OCI-M2 (cell line): Measurements from ENCODE around the gene KIF16B.
"Not testable (repeated sequence)": the region's sequence is repeated elsewhere in the genome, so short reads cannot be mapped to it uniquely, and the experiment has no call there.

Experiments used
- DNase-seq: peaks from one replicate; lab custom pipeline; 2025; ENCODE audit not compliant: unreplicated experiment; lab: John Stamatoyannopoulos, UW

Gene KIF16B

DNA sequence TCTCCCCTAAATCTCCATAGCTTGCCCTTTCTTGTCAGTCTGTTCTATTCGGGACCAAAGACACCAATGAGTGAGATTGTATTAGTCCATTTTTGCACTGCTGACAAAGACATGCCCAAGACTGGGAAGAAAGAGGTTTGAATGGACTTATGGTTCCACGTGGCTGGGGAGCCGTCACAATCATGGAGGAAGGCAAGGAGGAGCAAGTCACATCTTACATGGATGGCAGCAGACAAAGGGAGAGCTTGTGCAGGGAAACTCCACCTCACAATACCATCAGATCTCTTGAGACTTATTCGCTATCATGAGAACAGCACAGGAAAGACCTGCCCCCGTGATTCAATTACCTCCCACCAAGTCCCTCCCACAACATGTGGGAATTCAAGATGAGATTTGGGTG is 133.7 kb downstream of the KIF16B start:
- DNase-seq = not testable (repeated sequence)

DNA sequence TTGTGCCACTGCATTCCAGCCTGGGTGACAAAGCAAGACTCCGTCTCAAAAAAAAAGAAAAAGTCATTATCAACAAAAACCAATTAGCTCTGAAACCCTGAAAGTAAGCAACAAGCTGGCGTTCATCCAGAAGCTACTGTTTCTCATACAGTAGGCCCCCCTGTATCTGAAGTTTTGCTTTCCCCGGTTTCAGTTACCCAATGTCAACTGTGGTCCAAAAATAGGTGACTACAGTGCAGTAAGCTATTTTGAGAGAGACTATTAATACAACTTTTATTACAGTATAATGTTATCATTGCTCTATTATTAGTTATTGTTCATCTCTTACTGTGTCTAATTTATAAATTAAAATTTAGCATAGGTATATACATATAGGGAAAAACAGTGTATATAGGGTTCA is 135.1 kb downstream of the KIF16B start:
- no peak for DNase-seq

DNA sequence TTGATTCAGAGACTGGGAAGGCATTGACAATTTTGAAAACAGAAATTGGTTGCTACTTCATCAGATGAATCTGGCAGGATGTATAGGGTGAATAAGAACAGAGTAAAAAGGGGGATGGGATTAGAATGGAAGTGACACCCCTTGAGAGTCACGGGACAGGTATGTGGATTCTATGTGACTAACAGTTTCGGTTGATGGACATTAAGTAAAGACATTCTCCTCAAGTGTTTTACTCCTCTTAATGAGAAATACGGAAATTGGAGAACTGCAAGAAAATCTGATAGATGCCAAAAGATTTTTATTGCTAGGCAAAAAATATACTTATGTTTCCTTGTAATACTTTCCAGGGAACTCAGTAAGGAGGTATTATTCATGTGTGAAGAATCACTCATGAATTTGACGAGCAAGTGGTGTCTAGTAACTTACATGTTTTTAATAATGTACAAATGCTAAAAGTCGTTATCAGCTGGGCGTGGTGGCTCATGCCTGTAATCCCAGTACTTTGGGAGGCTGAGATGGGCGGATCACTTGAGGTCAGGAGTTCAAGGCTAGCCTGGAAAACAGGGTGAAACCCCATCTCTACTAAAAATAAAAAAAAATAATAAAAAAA is 135.8 kb downstream of the KIF16B start:
- DNase-seq = no peak

DNA sequence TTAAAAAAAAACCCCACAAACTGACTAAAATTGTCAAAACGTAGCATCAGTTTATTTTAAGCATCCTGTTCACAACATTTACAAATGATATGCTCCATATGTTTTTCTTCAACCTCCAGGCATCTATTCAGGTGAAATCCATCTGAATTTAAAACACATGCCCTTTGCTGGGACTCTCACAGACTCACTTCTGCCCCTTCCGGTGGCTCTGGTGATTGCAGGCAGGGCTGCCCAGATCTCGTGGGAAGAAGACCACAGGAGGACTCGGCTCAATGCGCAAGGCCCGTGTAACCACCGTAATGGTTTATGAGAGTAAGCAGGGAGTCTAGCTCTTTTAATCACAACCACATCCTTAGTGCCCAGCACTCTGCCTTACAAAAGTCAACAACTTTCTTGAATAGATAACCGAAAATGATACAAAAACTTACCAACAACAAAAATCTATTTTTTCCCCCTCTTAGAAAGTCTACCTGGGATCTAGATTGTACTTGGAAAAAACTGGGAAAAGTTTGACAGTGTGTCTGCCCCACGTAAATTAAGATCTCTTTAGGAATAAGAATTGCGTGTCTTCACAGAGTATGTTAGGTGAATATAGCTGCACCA is 139.1 kb downstream of the KIF16B start:
- no peak for DNase-seq

DNA sequence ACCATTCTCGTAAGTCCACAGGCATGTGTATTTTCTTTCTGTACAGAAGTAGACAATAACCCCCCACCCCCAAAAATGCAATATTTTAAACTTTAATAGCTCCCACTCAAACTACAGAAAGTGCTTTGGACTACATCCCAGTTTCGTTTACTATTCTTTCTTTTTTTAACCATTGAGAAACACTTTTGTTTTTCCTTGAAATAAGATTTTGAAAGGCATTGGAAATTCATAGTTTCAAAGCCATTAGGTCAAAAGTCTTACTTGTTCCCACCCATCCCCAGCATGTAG is 140.0 kb downstream of the KIF16B start:
- no peak for DNase-seq

DNA sequence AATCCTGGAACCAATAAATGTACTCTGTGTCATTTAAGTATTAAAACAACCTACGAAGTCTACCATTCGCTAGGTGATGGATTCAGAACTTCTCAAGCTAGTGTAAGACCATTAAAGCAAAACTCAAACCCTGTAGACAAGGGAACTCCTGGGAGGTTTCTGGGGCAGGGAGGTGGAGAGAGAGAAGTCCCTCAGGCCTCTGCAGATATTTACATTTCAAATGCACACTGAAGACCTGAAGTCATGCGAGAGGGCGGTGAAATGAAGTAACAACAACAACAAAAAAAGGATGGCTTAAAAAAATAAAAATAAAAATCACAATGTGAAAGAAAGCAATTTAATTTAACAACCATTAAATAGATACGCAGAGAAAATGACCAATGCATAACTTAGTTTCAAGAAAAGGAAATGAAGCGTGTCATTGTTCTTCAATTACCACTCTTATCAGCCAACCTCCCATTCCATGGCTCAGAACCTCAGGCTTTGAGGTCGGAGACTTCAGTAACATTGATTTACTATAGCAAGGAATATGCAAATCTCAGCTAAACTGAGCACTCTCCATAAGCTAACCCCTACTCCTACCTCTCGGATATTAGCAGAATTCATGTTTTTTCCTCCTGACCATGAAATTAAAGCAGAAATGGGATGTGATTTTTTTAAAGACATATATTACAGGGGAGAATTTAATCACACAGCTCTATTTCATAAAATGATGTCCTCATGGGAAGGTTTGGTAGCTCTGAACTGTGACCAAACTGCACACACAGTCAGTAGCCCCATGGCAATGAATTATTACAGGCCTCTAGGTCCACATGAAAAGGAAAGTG is 140.6 kb downstream of the KIF16B start:
- DNase-seq = no peak

DNA sequence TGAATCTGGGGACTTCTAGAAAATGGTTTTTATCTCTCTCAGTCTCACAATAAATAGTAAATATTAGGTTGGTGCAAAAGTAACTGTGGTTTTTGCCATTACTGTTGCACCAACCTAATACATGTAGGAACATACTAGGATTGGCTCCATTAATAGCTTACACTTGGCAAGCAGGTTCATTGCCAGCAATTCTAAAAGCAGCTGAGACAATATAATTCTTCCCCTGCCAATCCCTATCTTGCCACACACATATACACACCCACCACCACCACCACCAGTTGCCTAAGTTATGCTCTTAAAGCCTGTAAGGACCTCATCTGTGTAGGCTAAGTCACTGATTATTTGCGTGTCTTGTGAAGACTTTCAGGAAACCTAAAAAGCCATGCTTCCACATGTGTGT is 145.1 kb downstream of the KIF16B start:
- DNase-seq = no peak

DNA sequence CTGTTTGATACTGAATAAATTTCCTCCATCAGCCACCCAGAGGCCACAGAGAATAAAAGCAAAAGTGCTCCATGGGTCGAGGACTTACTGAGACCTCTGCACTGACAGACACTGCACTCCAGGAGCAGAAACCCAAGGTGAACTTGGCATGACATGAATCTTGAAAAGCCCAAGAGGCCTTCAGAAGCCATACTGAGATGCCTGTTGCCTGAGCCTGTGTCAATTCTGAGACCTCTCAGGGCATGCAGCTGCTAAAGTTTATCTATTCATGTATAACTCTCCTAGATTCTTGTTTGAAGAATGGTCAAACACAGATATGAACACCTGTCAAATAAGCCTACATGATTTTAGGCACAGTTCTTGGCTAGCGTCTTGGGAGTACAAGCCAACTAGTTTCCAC is 145.7 kb downstream of the KIF16B start:
- DNase-seq = no peak

DNA sequence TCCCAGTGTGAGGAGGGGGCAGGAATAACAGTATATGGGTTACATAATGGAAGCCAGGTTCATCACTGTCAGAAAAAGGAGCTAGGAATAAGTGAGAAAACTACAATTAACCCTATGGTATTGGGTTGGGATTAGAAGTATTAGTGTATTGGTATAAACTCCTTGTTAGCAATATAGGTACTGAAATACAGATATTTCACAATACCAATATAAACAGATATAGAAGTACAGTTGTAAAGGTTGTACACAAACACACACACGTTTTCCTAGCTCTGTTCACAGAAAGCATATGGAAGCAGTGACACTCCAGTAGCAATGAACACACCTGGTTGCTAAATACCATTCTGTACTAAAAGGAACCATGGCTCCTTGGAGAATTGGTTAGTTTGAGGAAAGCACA is 148.5 kb downstream of the KIF16B start:
- no peak for DNase-seq

DNA sequence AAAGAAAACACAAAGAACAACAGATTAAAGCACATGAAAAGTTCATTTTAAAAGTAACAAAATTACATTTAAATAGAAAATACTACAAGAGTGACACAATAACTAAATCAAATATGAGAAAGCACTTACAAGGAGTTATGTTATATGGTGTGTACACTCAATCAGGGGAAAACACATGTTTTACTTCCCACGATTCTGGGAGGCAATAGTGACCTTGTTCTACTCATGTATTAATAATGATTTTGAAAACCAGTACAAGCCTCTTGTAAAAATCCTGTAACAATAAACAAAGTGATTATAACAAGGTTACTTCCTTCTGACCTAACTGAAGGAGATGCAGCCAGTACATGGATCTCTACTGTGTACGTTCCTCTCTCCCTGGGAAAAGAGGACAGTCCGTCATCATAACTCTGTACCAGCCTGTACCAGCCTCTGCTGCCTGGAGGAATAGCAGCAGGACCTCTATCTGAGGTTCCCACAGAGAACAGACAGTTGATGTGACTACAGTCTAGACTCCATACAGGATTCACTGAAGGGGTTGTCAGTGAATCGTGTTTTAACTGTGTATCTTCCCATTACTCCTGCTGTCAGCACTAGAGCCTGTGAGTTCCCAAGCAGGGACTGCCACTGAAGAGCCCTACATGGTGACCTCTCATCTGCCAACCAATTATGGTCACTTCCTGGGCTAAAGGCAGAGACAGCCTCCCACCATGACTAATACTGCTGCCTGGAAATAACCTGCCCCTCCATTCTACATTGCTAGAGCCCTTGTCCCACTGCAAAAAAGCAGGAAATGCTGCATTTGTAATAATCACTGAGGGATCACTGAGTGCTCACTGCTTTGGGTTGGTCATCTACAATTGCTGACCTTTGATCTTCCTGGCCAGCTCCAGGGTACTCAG is 149.7 kb downstream of the KIF16B start:
- no peak for DNase-seq

DNA sequence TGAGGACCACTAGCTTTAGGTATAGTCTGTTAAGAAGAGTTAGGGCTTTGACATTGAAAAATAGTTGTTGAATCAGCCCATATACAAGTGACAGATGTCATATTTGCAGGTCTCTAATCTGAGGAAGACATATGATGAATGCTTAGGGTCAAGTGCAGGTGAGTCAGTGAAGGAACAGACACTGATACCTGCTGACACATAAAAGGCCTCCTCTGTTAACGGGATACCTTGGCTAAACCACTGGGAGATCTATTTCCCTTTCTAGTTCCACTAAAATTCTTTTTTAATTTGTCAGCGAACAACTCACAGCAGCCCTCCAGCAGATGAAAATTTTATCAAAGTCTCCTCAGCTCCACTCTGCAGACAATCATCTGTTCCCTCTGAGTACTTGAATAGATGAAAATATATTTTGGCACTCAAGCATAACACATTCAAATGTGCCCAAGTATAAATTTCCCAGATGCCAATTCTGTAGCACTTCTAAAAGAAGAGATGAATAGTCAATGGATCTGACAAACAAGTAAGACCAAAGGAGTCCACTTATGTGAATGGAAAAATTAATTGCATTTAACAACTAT is 154.0 kb downstream of the KIF16B start:
- DNase-seq = no peak

DNA sequence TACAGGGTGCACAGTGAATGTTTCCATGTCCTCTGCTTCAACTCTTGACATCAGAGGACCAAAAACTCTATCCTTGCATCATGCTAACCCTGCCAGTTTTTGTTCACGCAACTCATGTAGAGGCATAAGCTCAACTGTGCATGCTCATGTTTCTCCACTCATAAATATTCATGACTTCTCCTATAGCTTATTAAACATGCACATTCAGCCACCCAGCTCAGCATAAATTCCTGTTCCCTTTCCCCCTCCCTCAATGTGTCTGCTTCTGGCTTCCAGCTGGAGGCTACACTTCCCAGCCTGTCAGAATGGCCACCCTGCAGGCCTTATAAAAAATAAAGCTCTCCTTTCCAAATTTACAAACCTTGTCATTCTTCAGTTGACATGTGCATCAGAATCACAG is 154.6 kb downstream of the KIF16B start:
- DNase-seq = no peak

DNA sequence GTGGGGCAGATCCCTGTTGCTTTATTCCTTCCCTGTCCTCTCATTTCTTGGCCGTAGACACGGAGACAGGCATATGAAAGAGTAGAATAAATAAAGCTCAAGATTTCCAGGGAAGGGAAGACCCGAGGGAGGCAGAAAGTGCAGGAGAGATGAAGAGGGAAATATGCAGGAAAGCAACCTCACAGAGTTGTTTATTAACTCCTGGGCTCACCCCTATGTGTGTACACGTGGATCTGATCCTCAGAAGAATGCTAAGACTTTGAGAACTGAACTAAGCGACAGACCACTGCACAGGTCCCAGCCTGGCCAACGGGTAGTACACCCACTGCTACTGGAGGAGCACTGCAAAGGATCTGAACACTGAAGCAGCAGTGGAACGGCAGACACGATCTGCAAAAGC is 156.2 kb downstream of the KIF16B start:
- DNase-seq = no peak

DNA sequence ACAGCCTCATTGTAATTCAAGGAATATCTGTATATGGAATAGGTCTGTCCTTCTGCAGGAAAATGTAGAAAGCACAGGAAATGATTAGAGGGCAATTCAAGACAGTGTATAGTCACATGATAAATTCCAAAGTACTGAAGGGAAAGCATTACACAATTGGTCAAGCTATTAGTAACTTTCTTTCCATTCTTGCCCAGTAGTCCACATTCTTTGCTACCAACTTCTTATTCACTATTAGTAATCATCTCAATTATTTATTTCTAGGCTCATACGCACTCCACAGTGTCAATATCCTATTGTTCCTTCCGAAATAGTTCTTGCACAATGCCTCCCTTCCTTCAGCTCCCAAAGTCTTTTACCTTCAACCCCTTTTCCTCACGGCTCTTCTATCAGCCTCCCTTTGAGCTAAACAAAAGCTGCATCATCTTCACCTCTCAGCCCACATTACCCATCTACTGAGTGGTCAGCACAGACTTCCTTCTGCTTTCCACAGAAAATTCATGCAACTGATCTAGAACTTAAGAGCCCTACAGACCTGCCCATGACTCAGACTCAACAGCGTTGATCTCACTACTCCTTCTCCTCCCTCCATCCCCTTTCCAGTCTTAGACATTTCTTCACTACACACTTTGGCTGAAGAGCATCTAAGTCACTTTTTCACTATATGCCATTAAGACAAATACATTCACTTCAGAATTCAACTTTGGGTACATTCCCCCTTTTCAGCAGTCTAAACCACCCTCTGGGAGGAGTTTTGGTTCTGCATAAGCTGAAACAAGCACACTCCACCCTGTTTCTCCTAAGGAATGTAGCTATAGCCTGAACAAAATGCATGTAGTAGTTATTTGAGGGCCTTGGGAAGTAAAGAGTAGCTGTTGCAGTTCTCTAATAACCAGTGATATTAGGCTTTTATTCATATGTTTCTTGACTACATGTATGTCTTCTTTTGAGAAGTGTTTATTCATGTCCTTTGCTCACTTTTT is 157.9 kb downstream of the KIF16B start:
- DNase-seq = no peak

DNA sequence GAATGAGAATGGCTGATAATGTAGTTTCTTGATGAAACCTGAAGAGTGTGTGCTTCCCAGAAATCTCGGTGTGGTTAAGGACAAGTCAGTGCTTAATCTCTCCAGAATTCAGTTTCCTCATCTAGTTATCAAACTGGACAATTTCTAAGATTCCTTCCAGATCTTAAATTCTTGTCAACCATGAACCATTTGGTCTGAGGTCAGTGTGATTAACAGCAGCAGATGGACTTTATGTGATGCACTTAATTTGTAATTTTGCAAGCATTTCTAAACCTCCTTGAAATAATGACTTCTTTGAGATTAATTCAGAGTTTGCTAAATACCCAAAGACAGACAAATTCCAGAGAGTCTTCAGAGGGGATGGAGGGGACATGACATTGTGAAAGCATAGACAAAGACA is 160.3 kb downstream of the KIF16B start:
- DNase-seq = no peak

DNA sequence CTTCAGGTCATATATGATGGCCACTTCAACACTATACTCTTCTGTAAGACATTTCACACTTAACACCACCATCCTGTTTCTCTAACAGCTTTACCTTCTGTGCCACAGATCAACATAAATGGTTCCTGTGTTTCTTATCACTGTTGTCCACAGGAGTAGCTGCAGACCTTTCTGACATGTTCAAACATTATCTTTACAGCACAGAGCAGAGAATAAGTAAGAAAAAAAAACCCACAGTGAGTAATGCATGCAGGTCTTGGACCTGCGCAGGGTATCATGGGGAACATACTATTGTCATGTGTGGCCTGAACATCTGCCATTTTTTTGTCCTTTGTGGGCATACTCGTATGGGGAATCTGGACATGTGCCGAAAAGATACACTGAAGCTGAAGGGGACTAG is 161.9 kb downstream of the KIF16B start:
- DNase-seq = no peak

DNA sequence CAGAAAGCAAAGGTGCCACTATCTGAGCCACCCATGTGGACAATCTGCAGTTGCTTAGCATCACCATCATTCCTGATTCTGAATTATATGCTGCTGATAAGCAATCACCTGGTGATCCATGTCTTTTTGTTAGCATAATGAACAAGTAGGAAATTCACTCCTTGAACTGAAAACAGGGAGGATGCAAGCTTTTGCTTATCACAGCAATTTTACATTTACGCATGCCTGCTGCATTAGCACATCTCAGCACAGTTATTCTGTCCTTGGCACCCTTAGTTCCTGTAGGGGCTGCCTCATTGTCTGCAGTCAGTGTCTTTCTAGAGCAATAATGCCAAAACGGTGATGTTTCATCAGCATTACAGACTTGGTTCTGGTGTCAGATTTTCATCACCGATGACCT is 162.6 kb downstream of the KIF16B start:
- DNase-seq = no peak

DNA sequence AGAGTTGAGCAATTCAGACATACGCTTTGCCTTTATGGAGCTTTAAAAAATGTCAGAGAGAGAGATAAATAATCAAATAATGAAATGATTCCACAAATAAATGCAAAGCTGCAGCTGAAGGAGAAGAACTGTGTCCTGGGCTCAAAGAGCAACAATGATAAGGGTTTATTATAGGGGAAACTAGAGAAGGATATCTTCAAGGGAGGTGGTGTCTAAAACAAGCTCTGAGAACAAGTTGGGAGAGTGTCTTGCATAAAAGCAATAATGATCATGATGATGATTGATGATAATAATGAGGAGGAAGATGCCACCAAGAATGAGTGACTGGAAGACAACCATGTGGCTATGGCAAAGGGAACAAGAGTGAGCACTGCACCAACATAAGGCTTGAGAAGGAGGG is 164.3 kb downstream of the KIF16B start:
- no peak for DNase-seq

DNA sequence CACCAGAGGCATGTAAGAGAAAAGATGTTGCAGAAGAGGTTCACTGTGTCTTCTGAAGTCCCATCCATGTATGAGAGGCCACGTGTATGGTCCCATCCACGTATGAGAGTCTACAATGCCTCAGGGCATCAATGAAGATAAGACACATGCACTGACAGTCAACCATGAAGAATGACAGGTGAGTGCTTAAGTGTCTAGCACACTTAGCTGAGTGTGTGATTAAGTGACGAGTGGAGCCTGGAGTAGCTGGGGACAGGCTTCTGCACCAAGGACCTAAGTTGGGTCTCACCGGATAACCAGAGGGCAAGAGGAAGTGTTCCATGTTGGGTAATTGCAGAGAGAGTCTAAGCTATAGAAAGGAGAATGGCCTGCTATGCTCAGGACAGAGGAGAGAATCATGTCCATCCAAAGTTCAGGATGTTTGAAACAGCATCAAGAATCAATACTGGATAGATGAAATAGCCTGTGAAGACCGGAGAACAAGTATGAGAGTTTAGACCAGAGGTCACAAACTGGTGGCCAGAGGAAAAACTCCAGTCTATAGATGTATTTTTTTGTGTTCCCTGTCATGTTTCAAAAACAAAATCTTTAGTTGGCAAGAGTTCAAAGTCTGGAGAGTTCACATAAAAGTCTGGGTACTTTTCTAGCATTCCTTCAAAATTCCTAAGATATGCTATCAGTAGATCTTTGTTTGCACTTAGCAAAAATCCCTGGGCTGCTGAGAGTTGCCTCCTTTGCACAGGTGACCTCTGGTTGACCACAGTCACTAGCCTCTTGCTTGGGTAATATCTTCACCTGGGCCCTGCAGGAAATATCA is 165.8 kb downstream of the KIF16B start:
- DNase-seq = no peak
